Measurements from ENCODE around the gene BCAS3. TPM values are rescaled to one million over a fixed set of nuclear protein-coding genes. Genes with fewer than 3 reads are reported as not detected.

BCAS3 gene
- total RNA-seq, 3 donors from 2014 or later, result 21.6 to 33.4 (median 32.1) TPM

- intact Hi-C loops (cut with DNase I, micrococcal nuclease), result no loop called here
- H3K36me3 ChIP-seq (ENCODE audit: low read depth), result no peaks in the 10 kb centered on the region
- no peak overlapping the region for H3K4me3 ChIP-seq
- DNase-seq (no peak), ATAC-seq (no peak)
- no peaks in the 10 kb centered on the region for H3K9me3 ChIP-seq
- H3K4me1 ChIP-seq (ENCODE audit: low read depth), result no peaks in the 10 kb centered on the region
- TF ChIP-seq CTCF (IDR thresholded peaks at IDR 0.05), result no peak
Measured at GRCh38 chr17:61081959-61082358, 404.3 kb downstream of the BCAS3 start.

- intact Hi-C loops (cut with DNase I, micrococcal nuclease), result no loop called here
- H3K4me3 ChIP-seq, result no peak overlapping the region
- TF ChIP-seq CTCF (IDR thresholded peaks at IDR 0.05), result no peak
- no peaks in the 10 kb centered on the region for H3K4me1 ChIP-seq (ENCODE audit: low read depth)
- H3K9me3 ChIP-seq, result no peaks in the 10 kb centered on the region
- no peaks in the 10 kb centered on the region for H3K36me3 ChIP-seq (ENCODE audit: low read depth)
- ATAC-seq (no peak), DNase-seq (no peak)
Measured at GRCh38 chr17:61084260-61084659, 406.6 kb downstream of the BCAS3 start.

GRCh38 chr17:61087024-61087423 is 409.4 kb downstream of the BCAS3 start:
- intact Hi-C loops (cut with DNase I, micrococcal nuclease), result no loop called here
- Histone ChIP-seq H3K9me3 (peaks cover under 1% of the 10 kb centered on the region), H3K36me3 (ENCODE audit: low read depth) (no peaks in the 10 kb centered on the region), H3K4me3 (no peak overlapping the region), H3K4me1 (ENCODE audit: low read depth) (no peaks in the 10 kb centered on the region)
- no peak for ATAC-seq
- TF ChIP-seq CTCF (IDR thresholded peaks at IDR 0.05), result no peak
- DNase-seq, result no peak

GRCh38 chr17:61088556-61088955 is 410.9 kb downstream of the BCAS3 start:
- H3K9me3 ChIP-seq, result peaks cover 5% of the 10 kb centered on the region
- intact Hi-C loops (cut with DNase I, micrococcal nuclease), result no loop called here
- no peak for TF ChIP-seq CTCF (IDR thresholded peaks at IDR 0.05)

GRCh38 chr17:61091096-61091495 is 413.4 kb downstream of the BCAS3 start:
- ATAC-seq (no peak), DNase-seq (no peak)
- H3K9me3 ChIP-seq, result peaks cover 5% of the 10 kb centered on the region
- H3K36me3 ChIP-seq (ENCODE audit: low read depth), result no peaks in the 10 kb centered on the region
- intact Hi-C loops (cut with DNase I, micrococcal nuclease), result no loop called here
- TF ChIP-seq CTCF (IDR thresholded peaks at IDR 0.05), result no peak
- H3K4me1 ChIP-seq (ENCODE audit: low read depth), result no peaks in the 10 kb centered on the region
- H3K4me3 ChIP-seq, result no peak overlapping the region

More at GRCh38 chr17:61088556-61088955, 410.9 kb downstream of the BCAS3 start:
- H3K36me3 ChIP-seq (ENCODE audit: low read depth), result no peaks in the 10 kb centered on the region
- no peak for DNase-seq
- no peak overlapping the region for H3K4me3 ChIP-seq
- no peaks in the 10 kb centered on the region for H3K4me1 ChIP-seq (ENCODE audit: low read depth)
- ATAC-seq, result no peak

- no peak for TF ChIP-seq CTCF (IDR thresholded peaks at IDR 0.05)
- intact Hi-C loops (cut with DNase I, micrococcal nuclease), result no loop called here
- H3K36me3 ChIP-seq (ENCODE audit: low read depth), result no peaks in the 10 kb centered on the region
- no peaks in the 10 kb centered on the region for H3K4me1 ChIP-seq (ENCODE audit: low read depth)
- no peak for DNase-seq
- no peak overlapping the region for H3K4me3 ChIP-seq
- no peak for ATAC-seq
- no peaks in the 10 kb centered on the region for H3K9me3 ChIP-seq
Measured at GRCh38 chr17:61097781-61098180, 420.1 kb downstream of the BCAS3 start.

All from mucosa of descending colon (tissue), 3 donors.